ENCODE measurements around the gene ARHGAP40. TPM values are rescaled to one million over a fixed set of nuclear protein-coding genes. Genes with fewer than 3 reads are reported as not detected.

The ARHGAP40 gene
- total and polyA plus RNA-seq, 10 donors = 0.03 TPM; not detected in 9

DNA sequence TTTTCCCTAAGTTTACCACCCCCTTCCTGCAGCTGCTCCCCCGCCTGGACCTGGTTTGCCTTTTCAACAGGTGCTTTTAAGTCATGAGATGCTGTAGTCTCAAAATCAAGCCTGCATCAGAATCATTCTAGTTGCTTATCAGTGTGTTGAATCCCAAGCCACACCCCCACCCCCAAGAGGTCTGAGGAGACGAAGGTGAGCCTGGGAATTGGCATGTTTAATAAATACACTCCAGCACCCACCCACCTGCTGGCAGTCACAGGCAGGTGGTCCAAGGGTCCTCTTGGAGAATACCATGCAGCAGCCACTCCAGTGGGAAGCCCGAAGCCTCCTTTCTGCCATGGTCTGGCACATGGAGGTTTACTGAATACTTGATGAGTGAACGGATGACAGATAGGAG, 21.7 kb upstream of the ARHGAP40 start:
- WGBS, 5 donors = 79 to 88% (median 82%) methylated on average over 4 of the region's 4 CpGs

DNA sequence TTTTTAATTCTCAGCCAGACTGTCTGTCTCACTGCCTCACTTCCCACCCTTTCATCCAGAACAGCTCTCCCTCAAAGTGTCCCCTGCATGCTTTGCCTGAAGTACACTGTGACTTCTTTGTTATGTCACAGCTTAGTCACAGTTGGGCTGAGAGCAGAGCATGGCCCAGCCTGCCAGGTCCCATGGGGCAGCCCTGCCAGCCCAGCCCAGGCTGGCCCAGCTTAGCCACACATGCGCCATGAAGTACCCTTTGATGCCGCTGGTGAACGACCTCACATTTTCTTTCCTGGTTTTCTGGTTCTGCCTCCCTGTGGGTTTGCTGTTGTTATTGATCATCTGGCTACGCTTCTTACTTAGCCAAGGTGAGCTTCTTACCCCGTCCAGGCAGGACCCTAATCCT, 20.6 kb upstream of the ARHGAP40 start, which contains the start of gene ADIG:
Gene ADIG, plus strand, starts transcription at position 185 of the 400 bp plus-strand sequence. Its CDS starts 54 bp downstream, at position 239.
- H3K27ac ChIP-seq = no peak within 1 kb of the TSS

More for the DNA sequence above, 21.7 kb upstream of the ARHGAP40 start:
- Histone ChIP-seq H3K27ac (no peak overlapping the region), H3K27me3 (replicated peaks in 1 of 7) (peaks cover 0 to 16% (median 0%) of the 10 kb centered on the region in 7 donors), H3K4me1 (no peaks in the 10 kb centered on the region), H3K4me3 (no peak overlapping the region), H3K9me3 (no peaks in the 10 kb centered on the region), H3K36me3 (peaks cover 0 to 34% (median 24%) of the 10 kb centered on the region in 6 donors)
- DNase-seq = no peak
- no peak for TF ChIP-seq POLR2A (IDR thresholded peaks at IDR 0.05)
- TF ChIP-seq POLR2AphosphoS5 (IDR thresholded peaks at IDR 0.05) = no peak
- TF ChIP-seq, protein P1, sequence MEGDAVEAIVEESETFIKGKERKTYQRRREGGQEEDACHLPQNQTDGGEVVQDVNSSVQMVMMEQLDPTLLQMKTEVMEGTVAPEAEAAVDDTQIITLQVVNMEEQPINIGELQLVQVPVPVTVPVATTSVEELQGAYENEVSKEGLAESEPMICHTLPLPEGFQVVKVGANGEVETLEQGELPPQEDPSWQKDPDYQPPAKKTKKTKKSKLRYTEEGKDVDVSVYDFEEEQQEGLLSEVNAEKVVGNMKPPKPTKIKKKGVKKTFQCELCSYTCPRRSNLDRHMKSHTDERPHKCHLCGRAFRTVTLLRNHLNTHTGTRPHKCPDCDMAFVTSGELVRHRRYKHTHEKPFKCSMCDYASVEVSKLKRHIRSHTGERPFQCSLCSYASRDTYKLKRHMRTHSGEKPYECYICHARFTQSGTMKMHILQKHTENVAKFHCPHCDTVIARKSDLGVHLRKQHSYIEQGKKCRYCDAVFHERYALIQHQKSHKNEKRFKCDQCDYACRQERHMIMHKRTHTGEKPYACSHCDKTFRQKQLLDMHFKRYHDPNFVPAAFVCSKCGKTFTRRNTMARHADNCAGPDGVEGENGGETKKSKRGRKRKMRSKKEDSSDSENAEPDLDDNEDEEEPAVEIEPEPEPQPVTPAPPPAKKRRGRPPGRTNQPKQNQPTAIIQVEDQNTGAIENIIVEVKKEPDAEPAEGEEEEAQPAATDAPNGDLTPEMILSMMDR (IDR thresholded peaks at IDR 0.05 in 8 of 11, conservative IDR thresholded peaks at IDR 0.05 in 3 of 11) = no peak
- intact Hi-C loops (cut with DNase I; ENCODE audit: low total_unique reads) = no loop called here

DNA sequence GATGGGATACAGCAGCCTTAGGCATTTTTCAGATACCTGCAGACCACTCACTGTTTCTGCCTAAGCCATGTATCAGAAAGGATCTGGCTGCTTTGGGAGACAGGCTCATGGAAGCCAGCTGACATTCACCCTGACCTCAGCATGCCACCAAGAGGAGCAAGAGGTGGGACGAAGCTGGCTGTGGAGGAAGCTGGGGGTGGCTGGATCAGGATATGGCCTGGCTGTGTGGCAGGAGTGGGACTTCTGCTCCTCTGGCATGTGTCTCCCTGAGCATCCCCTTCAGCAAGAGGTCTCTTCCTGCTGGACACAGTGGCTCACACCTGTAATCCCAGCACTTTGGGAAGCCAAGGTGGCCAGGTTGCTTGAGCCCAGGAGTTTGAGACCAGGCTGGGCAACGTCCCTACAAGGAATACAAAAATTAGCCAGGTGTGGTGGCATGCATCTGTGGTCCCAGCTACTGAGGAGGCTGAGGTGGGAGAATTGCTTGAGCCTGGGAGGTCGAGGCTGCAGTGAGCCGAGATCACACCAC, 19.7 kb upstream of the ARHGAP40 start:
- 50 to 68% (median 58%) methylated on average over 1 to 4 of the region's 4 CpGs for WGBS, 5 donors
- H3K4me1 ChIP-seq = no peaks in the 10 kb centered on the region
- intact Hi-C loops (cut with DNase I; ENCODE audit: low total_unique reads) = no loop called here
- peaks cover 0 to 14% (median 4%) of the 10 kb centered on the region in 6 donors for H3K36me3 ChIP-seq
- DNase-seq = no peak
- H3K4me3 ChIP-seq = no peak overlapping the region
- peaks cover 0 to 31% (median 0%) of the 10 kb centered on the region in 7 donors for H3K27me3 ChIP-seq (replicated peaks in 1 of 7)
- no peak overlapping the region for H3K27ac ChIP-seq
- H3K9me3 ChIP-seq = no peaks in the 10 kb centered on the region
- TF ChIP-seq, protein P1 (IDR thresholded peaks at IDR 0.05 in 8 of 11, conservative IDR thresholded peaks at IDR 0.05 in 3 of 11) = no peak
- no peak for TF ChIP-seq POLR2A (IDR thresholded peaks at IDR 0.05)
- TF ChIP-seq POLR2AphosphoS5 (IDR thresholded peaks at IDR 0.05) = no peak

More for the DNA sequence above, 20.6 kb upstream of the ARHGAP40 start, which contains the start of gene ADIG:
- Histone ChIP-seq H3K4me3 (no peak within 1 kb of the TSS), H3K36me3 (peaks cover 0 to 23% (median 13%) of the 10 kb centered on the region in 6 donors), H3K4me1 (no peaks in the 10 kb centered on the region), H3K27me3 (replicated peaks in 1 of 7) (peaks cover 0 to 27% (median 0%) of the 10 kb centered on the region in 7 donors), H3K9me3 (no peaks in the 10 kb centered on the region)
- DNase-seq = no peak
- intact Hi-C loops (cut with DNase I; ENCODE audit: low total_unique reads) = no loop called here
- 67 to 88% (median 79%) methylated on average over 5 of the region's 5 CpGs for WGBS, 5 donors
- TF ChIP-seq POLR2AphosphoS5 (IDR thresholded peaks at IDR 0.05) (peak in 2 of 3 donors; percentile 17 to 50), POLR2A (IDR thresholded peaks at IDR 0.05) (no peak)

DNA sequence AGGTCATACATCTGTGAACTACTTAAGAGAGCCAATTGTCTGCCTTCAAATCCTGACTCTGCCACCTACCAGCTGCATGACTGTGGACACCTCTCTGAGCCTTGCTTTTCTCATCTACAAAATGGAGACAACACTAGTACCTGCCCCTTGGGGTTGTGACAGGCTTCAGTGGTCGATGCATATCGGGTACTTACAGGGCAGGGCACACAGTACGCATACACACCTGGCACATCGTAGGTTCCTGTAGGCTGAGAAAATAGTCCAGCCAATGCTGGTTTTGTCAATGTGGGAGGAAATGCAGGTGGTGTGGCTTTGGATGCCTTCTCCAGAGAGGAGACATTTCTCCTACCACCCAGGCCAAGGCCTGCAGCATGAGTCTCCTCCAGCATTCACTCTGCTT, 18.3 kb upstream of the ARHGAP40 start:
- no peak for TF ChIP-seq POLR2A (IDR thresholded peaks at IDR 0.05)
- TF ChIP-seq POLR2AphosphoS5 (IDR thresholded peaks at IDR 0.05) = no peak
- TF ChIP-seq, protein P1 (IDR thresholded peaks at IDR 0.05 in 8 of 11, conservative IDR thresholded peaks at IDR 0.05 in 3 of 11) = no peak
- WGBS, 5 donors = 78 to 94% (median 88%) methylated on average over 4 of the region's 4 CpGs

More for the DNA sequence above, 18.3 kb upstream of the ARHGAP40 start:
- Histone ChIP-seq H3K27ac (no peak overlapping the region), H3K27me3 (replicated peaks in 1 of 7) (peaks cover 0 to 36% (median 0%) of the 10 kb centered on the region in 7 donors), H3K4me1 (no peaks in the 10 kb centered on the region), H3K36me3 (peaks cover 0 to 1% (median 0%) of the 10 kb centered on the region in 6 donors), H3K9me3 (no peaks in the 10 kb centered on the region), H3K4me3 (no peak overlapping the region)
- intact Hi-C loops (cut with DNase I; ENCODE audit: low total_unique reads) = no loop called here
- no peak for DNase-seq

All from spleen (tissue), 11 donors.